ENCODE results near the gene IGFALS. TPM values are rescaled to one million over a fixed set of nuclear protein-coding genes. Genes with fewer than 3 reads are reported as not detected.

The IGFALS gene
- total RNA-seq, 3 donors from 2014 or later (not counting 1 experiment from before 2014, with no cell fraction given), result 0.47 to 1.1 (median 0.70) TPM

GRCh38 chr16:1821861-1822611 lies 28.5 kb upstream of the IGFALS start:
- Mint-ChIP-seq H3K27ac (no peak overlapping the region), H3K36me3 (no peaks in the 10 kb centered on the region), H3K4me3 (no peak overlapping the region), H3K4me1 (peaks cover under 1 to 15% of the 10 kb centered on the region in 2 donors), H3K9me3 (no peaks in the 10 kb centered on the region), H3K27me3 (ENCODE audit: low read depth in 2 of 2) (no peaks in the 10 kb centered on the region)
- ATAC-seq, result no peak
- WGBS (ENCODE audit: insufficient coverage), result 94% methylated on average over 22 of the region's 24 CpGs
- Histone ChIP-seq H3K9me3 (ENCODE audit: control insufficient read depth, insufficient read depth, low read length) (no peaks in the 10 kb centered on the region), H3K36me3 (ENCODE audit: control insufficient read depth, insufficient read depth, low read length) (peaks cover 36% of the 10 kb centered on the region), H3K27ac (ENCODE audit: low read length) (no peak overlapping the region), H3K27me3 (ENCODE audit: control insufficient read depth, insufficient read depth, low read length) (no peaks in the 10 kb centered on the region), H3K4me1 (ENCODE audit: control insufficient read depth, insufficient read depth, low read length) (peaks cover 13% of the 10 kb centered on the region), H3K4me3 (ENCODE audit: low read length) (no peak overlapping the region)
- no peak for DNase-seq
- intact Hi-C loops (cut with micrococcal nuclease), result no loop called here
- TF ChIP-seq, protein P1, sequence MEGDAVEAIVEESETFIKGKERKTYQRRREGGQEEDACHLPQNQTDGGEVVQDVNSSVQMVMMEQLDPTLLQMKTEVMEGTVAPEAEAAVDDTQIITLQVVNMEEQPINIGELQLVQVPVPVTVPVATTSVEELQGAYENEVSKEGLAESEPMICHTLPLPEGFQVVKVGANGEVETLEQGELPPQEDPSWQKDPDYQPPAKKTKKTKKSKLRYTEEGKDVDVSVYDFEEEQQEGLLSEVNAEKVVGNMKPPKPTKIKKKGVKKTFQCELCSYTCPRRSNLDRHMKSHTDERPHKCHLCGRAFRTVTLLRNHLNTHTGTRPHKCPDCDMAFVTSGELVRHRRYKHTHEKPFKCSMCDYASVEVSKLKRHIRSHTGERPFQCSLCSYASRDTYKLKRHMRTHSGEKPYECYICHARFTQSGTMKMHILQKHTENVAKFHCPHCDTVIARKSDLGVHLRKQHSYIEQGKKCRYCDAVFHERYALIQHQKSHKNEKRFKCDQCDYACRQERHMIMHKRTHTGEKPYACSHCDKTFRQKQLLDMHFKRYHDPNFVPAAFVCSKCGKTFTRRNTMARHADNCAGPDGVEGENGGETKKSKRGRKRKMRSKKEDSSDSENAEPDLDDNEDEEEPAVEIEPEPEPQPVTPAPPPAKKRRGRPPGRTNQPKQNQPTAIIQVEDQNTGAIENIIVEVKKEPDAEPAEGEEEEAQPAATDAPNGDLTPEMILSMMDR (IDR thresholded peaks at IDR 0.05), result no peak

GRCh38 chr16:1820946-1821290 lies 27.4 kb upstream of the IGFALS start:
- DNase-seq (no peak), ATAC-seq (no peak)
- no peaks in the 10 kb centered on the region for H3K36me3 Mint-ChIP-seq
- no peaks in the 10 kb centered on the region for H3K9me3 ChIP-seq (ENCODE audit: control insufficient read depth, insufficient read depth, low read length)
- H3K27me3 ChIP-seq (ENCODE audit: control insufficient read depth, insufficient read depth, low read length), result no peaks in the 10 kb centered on the region
- H3K4me1 Mint-ChIP-seq, result peaks cover 0 to 11% of the 10 kb centered on the region in 2 donors
- H3K4me3 Mint-ChIP-seq, result no peak overlapping the region
- intact Hi-C loops (cut with micrococcal nuclease), result no loop called here
- H3K36me3 ChIP-seq (ENCODE audit: control insufficient read depth, insufficient read depth, low read length), result peaks cover 45% of the 10 kb centered on the region
- TF ChIP-seq, protein P1 (IDR thresholded peaks at IDR 0.05), result no peak
- H3K27me3 Mint-ChIP-seq (ENCODE audit: low read depth in 2 of 2), result no peaks in the 10 kb centered on the region
- no peaks in the 10 kb centered on the region for H3K9me3 Mint-ChIP-seq
- 95% methylated on average over 12 of the region's 12 CpGs for WGBS (ENCODE audit: insufficient coverage)
- peaks cover 12% of the 10 kb centered on the region for H3K4me1 ChIP-seq (ENCODE audit: control insufficient read depth, insufficient read depth, low read length)
- no peak overlapping the region for H3K4me3 ChIP-seq (ENCODE audit: low read length)
- no peak overlapping the region for H3K27ac Mint-ChIP-seq
- H3K27ac ChIP-seq (ENCODE audit: low read length), result no peak overlapping the region

DNA sequence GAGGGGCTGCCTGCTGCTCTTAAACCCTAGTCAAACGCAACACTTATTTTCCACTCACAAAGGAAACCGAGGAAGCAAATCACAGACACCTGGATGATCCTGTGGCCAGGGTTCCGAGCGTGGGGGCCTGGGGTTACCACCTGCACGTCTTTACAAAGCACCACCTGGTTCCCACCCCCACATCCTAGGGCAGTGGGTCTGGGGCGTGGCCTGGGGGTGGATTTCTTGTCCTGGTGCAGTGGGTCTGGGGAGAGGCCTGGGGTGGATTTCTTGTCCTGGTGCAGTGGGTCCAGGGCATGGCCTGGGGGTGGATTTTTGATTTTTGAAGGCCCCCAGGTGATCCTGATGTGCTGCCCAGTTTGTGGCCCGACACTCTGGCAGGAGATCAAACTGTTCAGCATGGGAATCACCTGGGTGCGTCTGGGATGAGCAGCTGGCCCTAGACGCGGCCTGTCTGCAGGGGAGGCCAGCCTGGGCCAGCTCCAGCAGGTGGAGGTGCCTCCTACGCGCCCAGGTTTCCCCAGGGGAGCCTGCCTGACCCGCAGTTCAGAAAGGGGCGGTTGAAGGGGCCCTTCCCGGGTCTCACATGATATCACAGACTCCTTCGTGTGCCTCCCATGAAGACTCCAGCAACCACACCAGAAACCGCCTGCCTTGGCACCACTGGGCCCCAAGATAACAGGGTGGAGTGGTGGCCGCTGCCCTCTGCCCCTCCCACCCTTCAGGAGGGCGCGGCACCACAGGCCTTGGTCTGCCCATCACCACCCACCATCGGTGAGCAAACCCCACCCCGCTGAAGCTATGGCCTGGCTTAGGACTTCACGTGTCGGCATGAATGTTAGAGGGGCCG lies 26.8 kb upstream of the IGFALS start:
- H3K4me3 Mint-ChIP-seq, result no peak overlapping the region
- Histone ChIP-seq H3K4me3 (ENCODE audit: low read length) (no peak overlapping the region), H3K27me3 (ENCODE audit: control insufficient read depth, insufficient read depth, low read length) (no peaks in the 10 kb centered on the region), H3K4me1 (ENCODE audit: control insufficient read depth, insufficient read depth, low read length) (peaks cover 6% of the 10 kb centered on the region), H3K36me3 (ENCODE audit: control insufficient read depth, insufficient read depth, low read length) (peaks cover 47% of the 10 kb centered on the region), H3K9me3 (ENCODE audit: control insufficient read depth, insufficient read depth, low read length) (no peaks in the 10 kb centered on the region), H3K27ac (ENCODE audit: low read length) (no peak overlapping the region)
- H3K4me1 Mint-ChIP-seq, result peaks cover 0 to 11% of the 10 kb centered on the region in 2 donors
- no peak overlapping the region for H3K27ac Mint-ChIP-seq
- intact Hi-C loops (cut with micrococcal nuclease), result no loop called here
- DNase-seq (no peak), ATAC-seq (no peak)
- no peaks in the 10 kb centered on the region for H3K36me3 Mint-ChIP-seq
- TF ChIP-seq, protein P1 (IDR thresholded peaks at IDR 0.05), result no peak
- WGBS (ENCODE audit: insufficient coverage), result 93% methylated on average over 24 of the region's 25 CpGs
- no peaks in the 10 kb centered on the region for H3K9me3 Mint-ChIP-seq
- no peaks in the 10 kb centered on the region for H3K27me3 Mint-ChIP-seq (ENCODE audit: low read depth in 2 of 2)
